Endodermal cell (in vitro differentiated cells): ENCODE results near the gene GOLM1. TPM values are rescaled to one million over a fixed set of nuclear protein-coding genes. Genes with fewer than 3 reads are reported as not detected.
A peak's percentile ranks its signal among the peaks of the same experiment; 100 is the strongest.

Experiments
- DNase-seq: peaks from one replicate; pipeline ENCODE4 v3.0.0-alpha.2; 2017
- H3K27ac ChIP-seq: 2 replicates; pipeline ENCODE4 v1.5.1; 2013; ENCODE audit warnings: mild to moderate bottlenecking, low read depth, low read length, moderate library complexity
- H3K27me3 ChIP-seq: 2 replicates; pipeline ENCODE4 v1.6.1; 2013; ENCODE audit warnings: mild to moderate bottlenecking, low read length, moderate library complexity; ENCODE audit not compliant: insufficient read depth, control insufficient read depth, poor library complexity, severe bottlenecking
- H3K36me3 ChIP-seq: 2 replicates; pipeline ENCODE4 v1.7.0; 2013; ENCODE audit warnings: mild to moderate bottlenecking, low read length, moderate library complexity; ENCODE audit not compliant: control insufficient read depth, insufficient read depth
- H3K4me1 ChIP-seq: one replicate; pipeline ENCODE4 v1.7.0; 2013; ENCODE audit warnings: low read length; ENCODE audit not compliant: control insufficient read depth, insufficient read depth
- H3K4me3 ChIP-seq: 2 replicates; pipeline ENCODE4 v1.5.1; 2013; ENCODE audit warnings: mild to moderate bottlenecking, low read length, moderate library complexity
- H3K9ac ChIP-seq: 2 replicates; pipeline ENCODE4 v1.6.1; 2013; ENCODE audit warnings: mild to moderate bottlenecking, low read length, moderate library complexity; ENCODE audit not compliant: poor library complexity, severe bottlenecking; ENCODE audit errors: extremely low read depth
- H3K9me3 ChIP-seq: 2 replicates; pipeline ENCODE4 v1.6.1; 2013; ENCODE audit warnings: mild to moderate bottlenecking, low read length, moderate library complexity; ENCODE audit not compliant: control insufficient read depth
- H3K27ac Mint-ChIP-seq: 2 replicates; pipeline ENCODE4 v1.8.0; 2020; ENCODE audit warnings: mixed read lengths
- H3K27me3 Mint-ChIP-seq: 2 replicates; pipeline ENCODE4 v1.8.0; 2021; ENCODE audit warnings: mild to moderate bottlenecking, mixed read lengths; ENCODE audit not compliant: insufficient read depth
- H3K36me3 Mint-ChIP-seq: 2 replicates; pipeline ENCODE4 v1.8.0; 2020; ENCODE audit warnings: low read depth, mixed read lengths
- H3K4me1 Mint-ChIP-seq: 2 replicates; pipeline ENCODE4 v1.8.0; 2020; ENCODE audit warnings: mixed read lengths
- H3K4me3 Mint-ChIP-seq: 2 replicates; pipeline ENCODE4 v1.8.0; 2020; ENCODE audit warnings: mild to moderate bottlenecking, moderate library complexity, mixed read lengths
- H3K9me3 Mint-ChIP-seq: 2 replicates; pipeline ENCODE4 v1.8.0; 2020; ENCODE audit warnings: mild to moderate bottlenecking, mixed read lengths
- CTCF ChIP-seq: fragments of 200-600 bp; sonication (generic); conservative IDR thresholded peaks from 2 replicates; pipeline ENCODE4 v1.5.0; 2021; ENCODE audit warnings: antibody characterized with exemption, mild to moderate bottlenecking
- WGBS, 2 experiments: methylation state at CpG; one replicate each; pipeline versions ENCODE4 v1.1.5 to v1.1.7; 2013; ENCODE audit warnings: missing lambda C conversion rate in 2 of 2, mixed read lengths in 1 of 2; ENCODE audit not compliant: insufficient coverage in 1 of 2, insufficient read length in 1 of 2; 5-methylcytosine and 5-hydroxymethylcytosine counted together
- total RNA-seq, 2 donors: library from RNA; stranded (reverse); fragmentation: NEBNext Ultra II Directional in 1 of 2; extraction: Animal tissue kit (Norgen Biotek cat#: 25700) in 1 of 2; gene quantifications; 2 replicates in 1 of 2; 3 replicates in 1 of 2; pipeline ENCODE4 v1.2.1, GENCODE V29; 2021

GOLM1 gene
- total RNA-seq, 2 donors from 2014 or later: 64.5 to 66.4 TPM

- no peak for TF ChIP-seq CTCF
- no peak overlapping the region for H3K27ac Mint-ChIP-seq
Observed at GRCh38 chr9:86045654-86046053, 53.7 kb downstream of the GOLM1 start.

GRCh38 chr9:86043999-86044398, 55.4 kb downstream of the GOLM1 start:
- 72 to 100% methylated on average over 1 to 4 of the region's 4 CpGs for WGBS, 2 experiments
- no peak overlapping the region for H3K9ac ChIP-seq
- DNase-seq: peak; percentile 81
- no peak overlapping the region for H3K4me3 ChIP-seq
- H3K9me3 ChIP-seq: no peaks in the 10 kb centered on the region
- no peak overlapping the region for H3K27ac Mint-ChIP-seq
- no peak overlapping the region for H3K27ac ChIP-seq
- peaks cover 18% of the 10 kb centered on the region for H3K36me3 Mint-ChIP-seq
- H3K36me3 ChIP-seq: peaks cover 5% of the 10 kb centered on the region
- H3K27me3 ChIP-seq: no peaks in the 10 kb centered on the region
- peak; percentile 70 for TF ChIP-seq CTCF
- no peak overlapping the region for H3K4me3 Mint-ChIP-seq
- no peaks in the 10 kb centered on the region for H3K27me3 Mint-ChIP-seq
- no peaks in the 10 kb centered on the region for H3K9me3 Mint-ChIP-seq
- H3K4me1 ChIP-seq: no peaks in the 10 kb centered on the region
- no peaks in the 10 kb centered on the region for H3K4me1 Mint-ChIP-seq

More at GRCh38 chr9:86045654-86046053, 53.7 kb downstream of the GOLM1 start:
- Histone ChIP-seq H3K4me3 (no peak overlapping the region), H3K9ac (no peak overlapping the region), H3K27me3 (no peaks in the 10 kb centered on the region), H3K9me3 (no peaks in the 10 kb centered on the region), H3K4me1 (no peaks in the 10 kb centered on the region), H3K36me3 (no peaks in the 10 kb centered on the region), H3K27ac (no peak overlapping the region)
- DNase-seq: no peak
- Mint-ChIP-seq H3K27me3 (no peaks in the 10 kb centered on the region), H3K4me1 (no peaks in the 10 kb centered on the region), H3K9me3 (no peaks in the 10 kb centered on the region), H3K4me3 (no peak overlapping the region), H3K36me3 (peaks cover 8% of the 10 kb centered on the region)
- WGBS, 2 experiments: 94% methylated on average over 3 of the region's 6 CpGs; no CpG with 5 or more reads in 1 of the 2 experiments

GRCh38 chr9:86043586-86043985, 55.8 kb downstream of the GOLM1 start:
- Histone ChIP-seq H3K9me3 (no peaks in the 10 kb centered on the region), H3K4me3 (no peak overlapping the region), H3K27me3 (no peaks in the 10 kb centered on the region), H3K27ac (no peak overlapping the region), H3K9ac (no peak overlapping the region), H3K4me1 (no peaks in the 10 kb centered on the region), H3K36me3 (peaks cover 6% of the 10 kb centered on the region)
- no peaks in the 10 kb centered on the region for H3K4me1 Mint-ChIP-seq
- DNase-seq: no peak
- TF ChIP-seq CTCF: no peak
- WGBS, 2 experiments: 93 to 98% methylated on average over 5 of the region's 5 CpGs
- H3K4me3 Mint-ChIP-seq: no peak overlapping the region
- no peaks in the 10 kb centered on the region for H3K27me3 Mint-ChIP-seq
- no peaks in the 10 kb centered on the region for H3K9me3 Mint-ChIP-seq
- H3K27ac Mint-ChIP-seq: no peak overlapping the region
- peaks cover 21% of the 10 kb centered on the region for H3K36me3 Mint-ChIP-seq
